OCI-LY7 (cell line): Measurements from ENCODE around the gene OSM. TPM values are rescaled to one million over a fixed set of nuclear protein-coding genes. Genes with fewer than 3 reads are reported as not detected.
A peak's percentile ranks its signal among the peaks of the same experiment; 100 is the strongest.

Source experiments
- Bru-seq: library from RNA; stranded (reverse); fragments of 400-500 nt; gene quantifications from one replicate; lab custom pipeline; 2021; lab: Mats Ljungman, UMichigan
- BruChase-seq, 2 experiments: library from RNA; stranded (reverse); fragments of 400-500 nt; gene quantifications; one replicate each; lab custom pipeline; 2021; lab: Mats Ljungman, UMichigan
- BruUV-seq: library from RNA; stranded (reverse); fragments of 400-500 nt; replicated peaks from 2 replicates; lab custom pipeline; 2021; lab: Mats Ljungman, UMichigan
- CTCF ChIA-PET: fragments of 300-600 bp; sonication (Branson Sonifier 250); formaldehyde crosslinking; loops from one replicate; lab custom pipeline; 2022; ENCODE audit warnings: antibody characterized with exemption; ENCODE audit not compliant: unreplicated experiment; lab: Charles Lee
- POLR2A ChIA-PET: fragments of 300-600 bp; sonication (Branson Sonifier 250); formaldehyde crosslinking; loops from one replicate; lab custom pipeline; 2022; ENCODE audit warnings: antibody characterized with exemption; lab: Charles Lee
- DNase-seq: peaks from one replicate; pipeline ENCODE4 v3.0.0-alpha.2; 2015; ENCODE audit warnings: low spot score
- H2AFZ ChIP-seq: fragments of 200-600 bp; sonication (generic), shearing (Covaris generic); 2 replicates; pipeline ENCODE4 v1.6.1; 2014; ENCODE audit warnings: mild to moderate bottlenecking, antibody characterized with exemption, low read length, moderate library complexity
- H3K27ac ChIP-seq: fragments of 200-600 bp; sonication (generic); 2 replicates; pipeline ENCODE4 v1.5.1; 2014; ENCODE audit warnings: mixed run types, low read depth, mild to moderate bottlenecking, moderate library complexity, low read length, inconsistent platforms; ENCODE audit not compliant: poor library complexity, severe bottlenecking
- H3K36me3 ChIP-seq: fragments of 200-600 bp; sonication (generic); 2 replicates; pipeline ENCODE4 v1.6.1; 2014; ENCODE audit warnings: mild to moderate bottlenecking, antibody characterized with exemption, low read length, moderate library complexity, mixed read lengths; ENCODE audit not compliant: insufficient read depth
- H3K4me1 ChIP-seq: fragments of 200-600 bp; sonication (generic); 2 replicates; pipeline ENCODE4 v1.5.1; 2014; ENCODE audit warnings: mild to moderate bottlenecking, low read length; ENCODE audit not compliant: insufficient read depth, poor library complexity, severe bottlenecking
- H3K4me2 ChIP-seq: fragments of 200-600 bp; sonication (generic); 2 replicates; pipeline ENCODE4 v1.6.1; 2014; ENCODE audit warnings: mild to moderate bottlenecking, low read length
- H3K4me3 ChIP-seq: fragments of 200-600 bp; sonication (generic); 2 replicates; pipeline ENCODE4 v1.5.1; 2014; ENCODE audit warnings: mild to moderate bottlenecking, low read depth, low read length; ENCODE audit not compliant: poor library complexity, severe bottlenecking
- H3K79me2 ChIP-seq: fragments of 200-600 bp; sonication (generic); 2 replicates; pipeline ENCODE4 v1.6.1; 2016; ENCODE audit warnings: low read depth, mild to moderate bottlenecking, low read length, moderate library complexity, mixed read lengths; ENCODE audit not compliant: insufficient read depth
- H3K9me2 ChIP-seq: fragments of 200-600 bp; sonication (generic); 2 replicates; pipeline ENCODE4 v1.6.1; 2016; ENCODE audit warnings: mild to moderate bottlenecking, low read length, mixed read lengths; ENCODE audit not compliant: insufficient read depth
- H3K9me3 ChIP-seq: fragments of 200-600 bp; sonication (generic); 2 replicates; pipeline ENCODE4 v1.6.1; 2014; ENCODE audit warnings: mild to moderate bottlenecking, mixed run types, low read length, mixed read lengths
- H4K20me1 ChIP-seq: fragments of 200-600 bp; sonication (generic); 2 replicates; pipeline ENCODE4 v1.6.1; 2014; ENCODE audit warnings: mild to moderate bottlenecking, antibody characterized with exemption, low read length, moderate library complexity, mixed read lengths; ENCODE audit not compliant: insufficient read depth
- EZH2phosphoT487 ChIP-seq: fragments of 200-600 bp; sonication (generic); IDR thresholded peaks from 2 replicates; pipeline ENCODE4 v1.6.1; 2018; ENCODE audit warnings: low read depth, borderline replicate concordance, mild to moderate bottlenecking, mixed run types, antibody characterized with exemption, low read length, moderate library complexity, mixed read lengths
- intact Hi-C: fragments of 100-400 bp; cut with micrococcal nuclease; formaldehyde crosslinking; loops from one replicate; pipeline ENCODE4 v1.10.0; 2022; ENCODE audit not compliant: unreplicated experiment
- long read RNA-seq: library from polyadenylated mRNA; stranded (forward); transcript quantifications from one replicate; pipeline ENCODE4 v2.0.0, GENCODE V29; 2022
- total RNA-seq, 2 experiments: library from RNA; depleted of rRNA in 1 of 2; stranded (reverse); fragments of >200 nt in 1 of 2; shearing (Covaris generic) in 1 of 2; gene quantifications; 2 replicates each; pipeline ENCODE4 v1.2.3, GENCODE V29; 2014 to 2022
- TF ChIP-seq, protein P1 (sequence below): fragments of 200-600 bp; sonication (generic); conservative IDR thresholded peaks from 2 replicates; pipeline ENCODE4 v1.5.1; 2014; ENCODE audit warnings: mild to moderate bottlenecking, antibody characterized with exemption, low read length, moderate library complexity, mixed read lengths

The OSM gene
- total RNA-seq (2014; rRNA removed; shearing (Covaris generic)) (0.18 TPM in 1 of 2 replicates, not detected in the other), total RNA-seq (2022) (0.79 and 0.91 TPM in 2 replicates), Bru-seq, nascent RNA (percentile 22 among the genes with signal in this experiment), BruChase-seq, experiment 1, labeled RNA remaining after a 6-hour chase (percentile 18 among the genes with signal in this experiment), BruChase-seq, experiment 2, labeled RNA remaining after a 2-hour chase (not detected)
- long read RNA-seq, partial matches to known transcripts = 0 of 2 reads
- long read RNA-seq, other reads (novel, unspliced or antisense) = 0 of 2 reads

DNA sequence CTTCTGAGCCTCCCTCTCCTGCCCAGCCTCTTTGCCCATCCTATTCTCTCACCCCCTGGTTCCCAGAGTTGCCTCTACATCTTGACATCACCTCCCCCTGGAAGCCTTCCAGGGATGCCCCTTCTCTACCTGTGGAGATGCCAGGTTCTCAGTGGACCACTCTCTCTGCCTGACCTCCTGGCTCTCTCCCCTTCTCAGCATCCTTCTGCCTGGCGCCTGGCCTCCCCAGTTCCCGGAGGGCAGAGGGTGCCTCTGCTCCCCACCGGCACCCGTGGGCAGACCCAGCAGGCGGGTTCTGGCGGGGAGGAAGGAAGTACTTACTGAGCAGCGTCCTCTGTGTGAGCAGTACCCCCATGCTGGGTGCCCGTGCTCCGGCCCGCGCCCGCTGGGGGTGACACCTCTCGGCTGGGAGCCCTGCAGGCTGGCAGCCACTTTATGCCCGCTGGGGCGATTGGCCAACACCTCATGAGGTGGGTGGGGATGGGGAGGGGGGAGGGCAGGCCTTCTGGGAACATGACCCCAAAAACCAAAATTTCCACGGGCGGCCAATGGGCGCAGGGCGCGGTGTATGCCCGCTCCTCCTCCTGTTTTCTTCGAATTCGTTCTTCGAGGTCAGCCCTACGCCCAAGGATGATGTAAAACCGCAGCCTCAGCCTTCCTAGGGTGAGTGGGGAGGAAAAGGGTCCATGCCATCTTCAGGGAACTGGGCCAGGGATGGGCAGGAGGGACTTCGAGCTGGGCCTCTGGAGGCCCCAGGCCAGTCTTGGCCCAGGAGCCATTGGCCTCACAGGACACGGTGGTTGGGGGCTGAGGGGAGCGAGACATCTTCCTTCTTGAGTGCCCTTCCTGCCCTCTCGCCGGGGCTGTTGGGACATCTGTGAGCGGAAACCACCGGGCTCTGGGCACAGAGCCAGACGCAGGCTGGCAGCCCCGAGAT lies at the start of gene OSM:
OSM (minus strand) TSS at position 407 of the 937 bp plus-strand sequence; CDS start at position 355, 52 bp downstream.
- Histone ChIP-seq H3K4me3 (peak within 1 kb of the TSS; percentile 75), H2AFZ (peak within 1 kb of the TSS; percentile 60), H3K36me3 (no peaks in the 10 kb centered on the region; the same call in 1 of the 2 replicates), H3K4me2 (peak within 1 kb of the TSS; percentile 89), H3K79me2 (no peaks in the 10 kb centered on the region; the same call in 1 of the 2 replicates), H3K4me1 (peaks cover 20% of the 10 kb centered on the region), H3K27ac (peak within 1 kb of the TSS; percentile 48), H3K9me2 (no peaks in the 10 kb centered on the region), H3K9me3 (no peaks in the 10 kb centered on the region), H4K20me1 (no peaks in the 10 kb centered on the region)
- peak; percentile 68 for DNase-seq
- TF ChIP-seq, protein P1, sequence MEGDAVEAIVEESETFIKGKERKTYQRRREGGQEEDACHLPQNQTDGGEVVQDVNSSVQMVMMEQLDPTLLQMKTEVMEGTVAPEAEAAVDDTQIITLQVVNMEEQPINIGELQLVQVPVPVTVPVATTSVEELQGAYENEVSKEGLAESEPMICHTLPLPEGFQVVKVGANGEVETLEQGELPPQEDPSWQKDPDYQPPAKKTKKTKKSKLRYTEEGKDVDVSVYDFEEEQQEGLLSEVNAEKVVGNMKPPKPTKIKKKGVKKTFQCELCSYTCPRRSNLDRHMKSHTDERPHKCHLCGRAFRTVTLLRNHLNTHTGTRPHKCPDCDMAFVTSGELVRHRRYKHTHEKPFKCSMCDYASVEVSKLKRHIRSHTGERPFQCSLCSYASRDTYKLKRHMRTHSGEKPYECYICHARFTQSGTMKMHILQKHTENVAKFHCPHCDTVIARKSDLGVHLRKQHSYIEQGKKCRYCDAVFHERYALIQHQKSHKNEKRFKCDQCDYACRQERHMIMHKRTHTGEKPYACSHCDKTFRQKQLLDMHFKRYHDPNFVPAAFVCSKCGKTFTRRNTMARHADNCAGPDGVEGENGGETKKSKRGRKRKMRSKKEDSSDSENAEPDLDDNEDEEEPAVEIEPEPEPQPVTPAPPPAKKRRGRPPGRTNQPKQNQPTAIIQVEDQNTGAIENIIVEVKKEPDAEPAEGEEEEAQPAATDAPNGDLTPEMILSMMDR = no peak
- TF ChIP-seq EZH2phosphoT487 = no peak
- intact Hi-C loops = no loop called here
- BruUV-seq = TSS peak; percentile 74
- CTCF ChIA-PET = no interaction called here
- POLR2A ChIA-PET = interaction anchor here (1.8 kb wide), 1 partner anchor 16 kb away, joined by 5 read pairs; no protein-coding TSS in a partner anchor

DNA sequence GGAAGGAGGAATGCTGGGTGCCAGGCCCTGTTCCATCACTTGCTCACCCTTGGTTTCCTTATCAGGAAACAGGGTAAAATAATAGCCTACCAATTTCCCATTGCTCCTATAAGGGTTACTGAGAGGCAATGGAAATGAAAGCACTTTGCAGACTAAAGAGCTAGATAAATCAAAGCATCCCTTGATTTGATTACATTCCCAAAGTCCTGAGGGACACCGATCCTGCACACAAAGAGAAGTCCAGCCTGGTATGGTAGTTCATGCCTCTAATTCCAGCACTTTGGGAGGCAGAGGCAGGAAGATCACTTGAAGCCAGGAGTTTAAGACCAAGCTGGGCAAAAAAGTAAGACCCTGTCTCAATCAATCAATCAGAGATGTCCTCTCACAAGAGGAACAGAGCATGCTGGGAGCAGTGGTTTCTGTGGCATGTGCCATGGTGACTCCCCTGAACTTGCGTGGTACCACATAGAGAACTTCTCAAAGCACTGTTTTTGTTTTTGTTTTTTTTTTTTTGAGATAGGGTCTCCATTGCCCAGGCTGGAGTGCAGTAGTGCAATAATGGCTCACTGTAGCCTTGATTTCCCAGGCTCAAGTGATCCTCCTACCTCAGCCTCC lies 49.4 kb upstream of the OSM start:
- Histone ChIP-seq H3K36me3 (no peaks in the 10 kb centered on the region), H2AFZ (no peak overlapping the region), H3K27ac (no peak overlapping the region), H3K4me3 (no peak overlapping the region), H3K9me3 (no peaks in the 10 kb centered on the region), H3K4me1 (peaks cover 8% of the 10 kb centered on the region), H4K20me1 (no peaks in the 10 kb centered on the region), H3K4me2 (no peak overlapping the region), H3K79me2 (no peaks in the 10 kb centered on the region), H3K9me2 (no peaks in the 10 kb centered on the region)
- DNase-seq = no peak
- intact Hi-C loops = no loop called here
- CTCF ChIA-PET = no interaction called here
- no peak for TF ChIP-seq EZH2phosphoT487
- TF ChIP-seq, protein P1 = no peak
- POLR2A ChIA-PET = no interaction called here
- no TSS peak for BruUV-seq
